Lower leg skin (tissue), 3 donors: Measurements from ENCODE around the gene DCTN1.

Source experiments
- POLR2A ChIP-seq, 2 donors: fragments of 450-650 bp; IDR thresholded peaks; one replicate each; pipeline ENCODE4 v1.6.1; 2016 to 2017; ENCODE audit warnings: antibody characterized with exemption in 2 of 2, mild to moderate bottlenecking in 1 of 2, moderate library complexity in 1 of 2
- TF ChIP-seq, protein P1 (sequence below), 3 donors: fragments of 450-650 bp; IDR thresholded peaks; one replicate each; pipeline ENCODE4 v1.5.1; 2016; ENCODE audit warnings: antibody characterized with exemption in 3 of 3, mild to moderate bottlenecking in 3 of 3, moderate library complexity in 2 of 3

DNA sequence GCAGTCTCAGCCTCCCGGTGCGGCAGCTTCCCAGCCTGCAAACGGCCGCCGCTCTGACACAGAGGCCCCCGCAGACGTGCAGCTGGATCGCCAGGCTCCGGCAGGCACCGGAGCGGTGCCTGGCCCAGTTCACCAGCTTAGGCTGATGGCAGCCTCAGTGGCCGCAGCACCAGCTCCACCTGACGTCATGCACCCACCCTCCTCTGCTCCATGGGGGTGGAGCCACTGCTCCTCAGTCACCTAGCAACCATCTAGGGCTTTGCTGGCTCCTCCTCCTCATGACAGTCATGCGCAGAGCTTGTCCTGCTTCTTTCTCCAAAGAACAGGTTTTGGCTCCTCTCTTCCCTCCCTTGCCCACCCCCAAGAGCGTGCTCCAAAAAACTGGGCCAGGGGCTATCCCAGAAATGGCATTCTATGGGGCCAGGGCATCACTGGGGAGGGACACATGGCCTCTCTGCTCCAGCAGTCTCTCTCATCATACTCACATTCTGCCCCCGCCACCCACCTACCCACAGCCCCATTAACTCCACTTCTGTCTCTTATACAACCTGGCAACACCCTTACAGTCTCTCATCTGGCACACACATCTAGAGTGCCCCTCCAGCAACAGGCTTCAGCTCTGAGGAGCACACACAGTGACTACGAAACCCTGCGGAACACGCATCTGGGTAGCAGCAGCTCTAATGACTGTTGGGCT lies 5.5 kb downstream of the DCTN1 start:
- TF ChIP-seq, protein P1, sequence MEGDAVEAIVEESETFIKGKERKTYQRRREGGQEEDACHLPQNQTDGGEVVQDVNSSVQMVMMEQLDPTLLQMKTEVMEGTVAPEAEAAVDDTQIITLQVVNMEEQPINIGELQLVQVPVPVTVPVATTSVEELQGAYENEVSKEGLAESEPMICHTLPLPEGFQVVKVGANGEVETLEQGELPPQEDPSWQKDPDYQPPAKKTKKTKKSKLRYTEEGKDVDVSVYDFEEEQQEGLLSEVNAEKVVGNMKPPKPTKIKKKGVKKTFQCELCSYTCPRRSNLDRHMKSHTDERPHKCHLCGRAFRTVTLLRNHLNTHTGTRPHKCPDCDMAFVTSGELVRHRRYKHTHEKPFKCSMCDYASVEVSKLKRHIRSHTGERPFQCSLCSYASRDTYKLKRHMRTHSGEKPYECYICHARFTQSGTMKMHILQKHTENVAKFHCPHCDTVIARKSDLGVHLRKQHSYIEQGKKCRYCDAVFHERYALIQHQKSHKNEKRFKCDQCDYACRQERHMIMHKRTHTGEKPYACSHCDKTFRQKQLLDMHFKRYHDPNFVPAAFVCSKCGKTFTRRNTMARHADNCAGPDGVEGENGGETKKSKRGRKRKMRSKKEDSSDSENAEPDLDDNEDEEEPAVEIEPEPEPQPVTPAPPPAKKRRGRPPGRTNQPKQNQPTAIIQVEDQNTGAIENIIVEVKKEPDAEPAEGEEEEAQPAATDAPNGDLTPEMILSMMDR (IDR thresholded peaks at IDR 0.05), result no peak
- TF ChIP-seq POLR2A (IDR thresholded peaks at IDR 0.05), result no peak
